GM21360 (cell line): Measurements from ENCODE around the gene CT45A6.
"Not testable (repeated sequence)": the region's sequence is repeated elsewhere in the genome, so short reads cannot be mapped to it uniquely, and the experiment has no call there.

Source experiments
- ATAC-seq: cut with Tn5 transposase; IDR thresholded peaks from one replicate; pipeline ENCODE4 v1.9.1; 2021; ENCODE audit warnings: mild to moderate bottlenecking, moderate library complexity; ENCODE audit not compliant: unreplicated experiment

The CT45A6 gene

GRCh38 chrX:135802687-135803086 is at the start of gene CT45A6:
TSS of gene CT45A6 (minus strand) at chrX:135802787. CDS start at chrX:135798993, 3,794 bp downstream.
- not testable (repeated sequence) for ATAC-seq

- not testable (repeated sequence) for ATAC-seq
Observed at GRCh38 chrX:135837180-135837579, 34.6 kb upstream of the CT45A6 start, which contains the start of gene CT45A7. TSS of gene CT45A7 (minus strand) at chrX:135837280. CDS start at chrX:135833533, 3,747 bp downstream.

GRCh38 chrX:135819912-135820311 is 17.3 kb upstream of the CT45A6 start, which contains the start of gene CT45A2:
TSS of gene CT45A2 (minus strand) at chrX:135820012. CDS start at chrX:135816265, 3,747 bp downstream.
- ATAC-seq, result not testable (repeated sequence)

- ATAC-seq, result not testable (repeated sequence)
Observed at GRCh38 chrX:135785403-135785802, 17.2 kb downstream of the CT45A6 start, which contains the start of gene CT45A5. TSS of gene CT45A5 (minus strand) at chrX:135785503. CDS start at chrX:135781729, 3,774 bp downstream.

- not testable (repeated sequence) for ATAC-seq
Observed at GRCh38 chrX:135768091-135768490, 34.5 kb downstream of the CT45A6 start, which contains the start of gene CT45A3. TSS of gene CT45A3 (minus strand) at chrX:135768191. CDS start at chrX:135764444, 3,747 bp downstream.

GRCh38 chrX:135744739-135745138 is 57.8 kb downstream of the CT45A6 start:
- not testable (repeated sequence) for ATAC-seq
